ENCODE results near the gene RAPGEFL1. TPM values are rescaled to one million over a fixed set of nuclear protein-coding genes. Genes with fewer than 3 reads are reported as not detected.
"Not testable (repeated sequence)": the region's sequence is repeated elsewhere in the genome, so short reads cannot be mapped to it uniquely, and the experiment has no call there.

RAPGEFL1 gene
- total RNA-seq, 2 donors from 2014 or later = 7.0 to 7.3 TPM

DNA sequence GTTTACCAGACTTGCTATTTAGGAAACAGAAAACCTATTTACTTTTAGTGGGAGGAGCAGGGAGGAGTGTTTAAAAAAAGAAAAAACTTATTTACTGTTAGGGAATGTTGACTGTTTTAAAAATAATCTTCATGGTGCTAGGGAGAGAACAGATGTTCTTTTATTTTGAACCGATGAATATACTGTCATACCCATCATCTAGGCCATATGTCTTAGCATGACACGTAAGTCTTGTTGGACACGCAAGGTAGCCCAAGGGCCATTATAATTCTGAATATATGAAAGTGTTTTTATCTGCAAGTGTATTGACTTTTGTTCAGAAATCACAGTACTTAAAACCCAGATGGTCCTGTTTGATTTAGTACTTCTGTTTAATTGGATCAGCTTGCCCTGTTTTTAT is 53.4 kb downstream of the RAPGEFL1 start:
- no peak for TF ChIP-seq POLR2A (IDR thresholded peaks at IDR 0.05)
- TF ChIP-seq, protein P1, sequence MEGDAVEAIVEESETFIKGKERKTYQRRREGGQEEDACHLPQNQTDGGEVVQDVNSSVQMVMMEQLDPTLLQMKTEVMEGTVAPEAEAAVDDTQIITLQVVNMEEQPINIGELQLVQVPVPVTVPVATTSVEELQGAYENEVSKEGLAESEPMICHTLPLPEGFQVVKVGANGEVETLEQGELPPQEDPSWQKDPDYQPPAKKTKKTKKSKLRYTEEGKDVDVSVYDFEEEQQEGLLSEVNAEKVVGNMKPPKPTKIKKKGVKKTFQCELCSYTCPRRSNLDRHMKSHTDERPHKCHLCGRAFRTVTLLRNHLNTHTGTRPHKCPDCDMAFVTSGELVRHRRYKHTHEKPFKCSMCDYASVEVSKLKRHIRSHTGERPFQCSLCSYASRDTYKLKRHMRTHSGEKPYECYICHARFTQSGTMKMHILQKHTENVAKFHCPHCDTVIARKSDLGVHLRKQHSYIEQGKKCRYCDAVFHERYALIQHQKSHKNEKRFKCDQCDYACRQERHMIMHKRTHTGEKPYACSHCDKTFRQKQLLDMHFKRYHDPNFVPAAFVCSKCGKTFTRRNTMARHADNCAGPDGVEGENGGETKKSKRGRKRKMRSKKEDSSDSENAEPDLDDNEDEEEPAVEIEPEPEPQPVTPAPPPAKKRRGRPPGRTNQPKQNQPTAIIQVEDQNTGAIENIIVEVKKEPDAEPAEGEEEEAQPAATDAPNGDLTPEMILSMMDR (IDR thresholded peaks at IDR 0.05) = no peak
- Histone ChIP-seq H3K9me3 (no peaks in the 10 kb centered on the region), H3K4me1 (peaks cover 4% of the 10 kb centered on the region), H3K36me3 (replicated peaks in 1 of 2; ENCODE audit: insufficient read depth in 1 of 2, low read depth in 2 of 2) (peaks cover 0 to 6% of the 10 kb centered on the region in 2 donors), H3K27ac (no peak overlapping the region), H3K4me3 (no peak overlapping the region), H3K27me3 (no peaks in the 10 kb centered on the region)
- ATAC-seq = no peak
- 51 to 57% methylated on average over 3 of the region's 3 CpGs for WGBS, 2 donors
- intact Hi-C loops (cut with DNase I) = no loop called here
- DNase-seq = no peak

DNA sequence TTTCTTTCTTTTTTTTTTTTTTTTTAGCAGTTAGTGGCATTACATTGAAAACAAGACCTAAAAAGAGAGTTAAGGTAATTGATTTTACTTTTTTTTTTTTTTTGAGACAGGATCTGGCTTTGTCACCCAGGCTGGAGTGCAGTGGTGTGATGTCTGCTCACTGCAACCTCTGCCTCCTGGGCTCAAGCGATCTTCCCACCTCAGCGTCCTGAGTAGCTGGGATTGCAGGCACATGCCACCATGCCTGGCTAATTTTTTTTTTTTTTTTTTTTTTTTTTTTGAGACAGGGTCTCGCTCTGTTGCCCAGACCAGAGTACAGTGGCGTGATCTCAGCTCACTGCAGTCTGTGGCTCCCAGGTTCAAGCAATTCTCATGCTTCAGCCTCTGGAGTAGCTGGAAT is 54.7 kb downstream of the RAPGEFL1 start:
- H3K36me3 ChIP-seq (replicated peaks in 1 of 2; ENCODE audit: insufficient read depth in 1 of 2, low read depth in 2 of 2); intact Hi-C loops (cut with DNase I); H3K9me3 ChIP-seq; H3K4me1 ChIP-seq; ATAC-seq; H3K4me3 ChIP-seq; H3K27me3 ChIP-seq; H3K27ac ChIP-seq; DNase-seq: not testable (repeated sequence)
- WGBS, 2 donors = 91 to 100% methylated on average over 3 to 4 of the region's 4 CpGs

DNA sequence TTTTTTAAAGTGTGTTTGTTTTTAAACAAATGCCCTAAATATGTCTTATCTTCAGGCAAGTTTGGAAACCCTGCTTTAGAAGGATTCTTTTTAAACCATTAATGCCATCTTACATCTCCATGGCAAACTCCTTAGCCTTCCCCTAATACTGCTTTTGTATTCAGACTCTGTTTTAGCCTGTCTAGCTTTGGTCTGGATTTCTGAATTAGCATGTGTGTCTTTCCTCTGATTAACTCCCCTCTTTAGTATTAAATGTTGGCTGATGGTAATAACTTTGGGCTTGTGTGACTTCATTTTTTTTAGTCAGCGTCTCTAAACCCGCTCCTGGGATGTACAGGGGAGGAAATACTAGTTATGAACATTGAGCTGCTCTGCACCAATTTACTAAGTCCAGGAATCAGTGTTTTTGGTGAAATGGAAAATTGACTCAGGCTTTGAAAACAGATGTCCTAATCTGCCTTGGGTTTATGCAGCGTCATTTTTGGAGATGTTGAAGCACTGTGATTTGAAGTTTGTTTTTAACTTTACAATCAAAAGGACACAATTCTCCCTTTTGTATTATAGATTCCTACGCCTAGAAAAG is 64.1 kb downstream of the RAPGEFL1 start:
- Histone ChIP-seq H3K27me3 (no peaks in the 10 kb centered on the region), H3K9me3 (no peaks in the 10 kb centered on the region), H3K36me3 (replicated peaks in 1 of 2; ENCODE audit: insufficient read depth in 1 of 2, low read depth in 2 of 2) (no peaks in the 10 kb centered on the region), H3K4me3 (no peak overlapping the region), H3K27ac (no peak overlapping the region), H3K4me1 (peaks cover 24% of the 10 kb centered on the region)
- DNase-seq (no peak), ATAC-seq (no peak)
- intact Hi-C loops (cut with DNase I) = no loop called here
- WGBS, 2 donors = 74 to 79% methylated on average over 4 of the region's 4 CpGs
- TF ChIP-seq POLR2A (IDR thresholded peaks at IDR 0.05) = no peak
- TF ChIP-seq, protein P1 (IDR thresholded peaks at IDR 0.05) = no peak

DNA sequence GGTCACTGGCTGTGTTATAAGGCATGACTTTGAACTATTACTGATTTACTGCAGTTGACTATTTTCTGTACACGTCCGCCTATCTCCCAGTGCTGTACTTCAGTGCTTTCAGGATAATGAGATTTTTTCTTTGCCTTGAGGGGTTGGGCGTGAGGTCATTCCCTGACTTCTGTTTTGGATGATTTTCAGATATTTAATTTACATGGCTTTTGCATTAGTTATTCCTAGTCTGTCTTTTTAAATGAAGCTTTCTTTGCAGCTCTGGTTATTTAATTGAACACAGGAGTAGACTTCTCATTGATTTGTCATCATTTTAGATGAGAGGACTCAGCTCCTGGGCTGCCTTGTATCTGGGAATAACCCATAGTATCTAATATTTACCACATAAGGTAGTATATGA is 65.5 kb downstream of the RAPGEFL1 start:
- H3K27ac ChIP-seq = no peak overlapping the region
- DNase-seq (no peak), ATAC-seq (no peak)
- H3K4me1 ChIP-seq = peaks cover 14% of the 10 kb centered on the region
- H3K9me3 ChIP-seq = no peaks in the 10 kb centered on the region
- 71 to 74% methylated on average over 3 of the region's 3 CpGs for WGBS, 2 donors
- no peak overlapping the region for H3K4me3 ChIP-seq
- no peak for TF ChIP-seq POLR2A (IDR thresholded peaks at IDR 0.05)
- TF ChIP-seq, protein P1 (IDR thresholded peaks at IDR 0.05) = no peak
- intact Hi-C loops (cut with DNase I) = no loop called here
- H3K36me3 ChIP-seq (replicated peaks in 1 of 2; ENCODE audit: insufficient read depth in 1 of 2, low read depth in 2 of 2) = no peaks in the 10 kb centered on the region
- no peaks in the 10 kb centered on the region for H3K27me3 ChIP-seq

DNA sequence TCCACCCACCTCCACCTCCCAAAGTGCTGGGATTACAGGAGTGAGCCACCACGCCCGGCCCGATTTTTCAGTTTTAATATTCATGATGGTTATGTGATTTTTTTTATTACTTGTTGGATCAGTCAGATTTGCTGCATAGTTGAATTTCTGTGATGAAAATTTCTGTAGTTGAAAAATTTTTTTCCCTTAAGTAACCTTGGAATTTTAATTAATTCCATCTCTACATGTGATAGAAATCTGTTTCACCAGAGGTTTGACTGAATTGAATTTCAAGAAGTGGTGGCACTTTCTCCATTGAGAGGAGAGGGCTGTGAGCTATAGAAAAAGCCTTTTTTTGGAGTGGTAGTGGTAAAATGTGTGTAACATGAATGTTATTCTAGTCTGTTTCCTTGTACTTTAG is 66.5 kb downstream of the RAPGEFL1 start:
- no peak for TF ChIP-seq POLR2A (IDR thresholded peaks at IDR 0.05)
- TF ChIP-seq, protein P1 (IDR thresholded peaks at IDR 0.05) = no peak
- Histone ChIP-seq H3K27ac (no peak overlapping the region), H3K27me3 (no peaks in the 10 kb centered on the region), H3K9me3 (no peaks in the 10 kb centered on the region), H3K4me1 (peaks cover 18% of the 10 kb centered on the region), H3K36me3 (replicated peaks in 1 of 2; ENCODE audit: insufficient read depth in 1 of 2, low read depth in 2 of 2) (no peaks in the 10 kb centered on the region), H3K4me3 (no peak overlapping the region)
- DNase-seq = no peak
- no peak for ATAC-seq
- intact Hi-C loops (cut with DNase I) = no loop called here
- 96 to 98% methylated on average over 3 of the region's 3 CpGs for WGBS, 2 donors
